ENCODE measurements around the gene ZNF74. TPM values are rescaled to one million over a fixed set of nuclear protein-coding genes. Genes with fewer than 3 reads are reported as not detected.

The ZNF74 gene
- total RNA-seq, 4 donors from 2014 or later = 3.2 to 8.8 (median 5.9) TPM

DNA sequence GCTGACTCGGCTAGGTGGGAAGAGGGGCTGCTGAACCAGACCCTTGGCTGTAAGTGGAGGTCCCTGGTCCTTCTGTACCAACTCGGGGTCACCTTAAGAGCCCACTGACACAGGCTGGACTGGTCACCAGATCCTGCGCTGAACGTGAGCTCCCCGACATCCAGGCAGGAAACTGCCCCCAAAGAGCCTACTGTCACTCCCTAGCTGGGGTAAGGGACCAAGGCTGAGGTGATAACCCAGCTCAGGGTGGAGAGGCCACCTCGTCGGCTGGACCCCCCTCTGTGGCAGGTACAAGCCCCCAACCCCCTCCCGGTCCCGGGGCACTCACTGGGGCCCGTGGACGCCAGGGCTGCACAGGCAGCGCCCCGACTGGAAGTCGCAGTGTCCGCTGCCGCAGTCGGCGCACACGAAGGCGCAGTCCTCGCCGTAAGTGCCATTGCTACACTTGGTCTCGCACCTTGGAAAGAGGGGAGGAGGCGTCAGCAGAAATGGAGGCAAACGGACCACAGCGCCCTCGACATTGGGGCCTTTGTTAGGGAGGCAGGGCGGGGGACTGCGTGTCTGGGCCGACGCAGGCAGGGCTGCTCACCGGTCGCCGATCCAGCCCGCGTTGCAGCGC, 36.3 kb downstream of the ZNF74 start:
- no peak for DNase-seq (ENCODE audit: low spot score)
- no peak for ATAC-seq (ENCODE audit: low FRiP score)
- TF ChIP-seq, protein P1, sequence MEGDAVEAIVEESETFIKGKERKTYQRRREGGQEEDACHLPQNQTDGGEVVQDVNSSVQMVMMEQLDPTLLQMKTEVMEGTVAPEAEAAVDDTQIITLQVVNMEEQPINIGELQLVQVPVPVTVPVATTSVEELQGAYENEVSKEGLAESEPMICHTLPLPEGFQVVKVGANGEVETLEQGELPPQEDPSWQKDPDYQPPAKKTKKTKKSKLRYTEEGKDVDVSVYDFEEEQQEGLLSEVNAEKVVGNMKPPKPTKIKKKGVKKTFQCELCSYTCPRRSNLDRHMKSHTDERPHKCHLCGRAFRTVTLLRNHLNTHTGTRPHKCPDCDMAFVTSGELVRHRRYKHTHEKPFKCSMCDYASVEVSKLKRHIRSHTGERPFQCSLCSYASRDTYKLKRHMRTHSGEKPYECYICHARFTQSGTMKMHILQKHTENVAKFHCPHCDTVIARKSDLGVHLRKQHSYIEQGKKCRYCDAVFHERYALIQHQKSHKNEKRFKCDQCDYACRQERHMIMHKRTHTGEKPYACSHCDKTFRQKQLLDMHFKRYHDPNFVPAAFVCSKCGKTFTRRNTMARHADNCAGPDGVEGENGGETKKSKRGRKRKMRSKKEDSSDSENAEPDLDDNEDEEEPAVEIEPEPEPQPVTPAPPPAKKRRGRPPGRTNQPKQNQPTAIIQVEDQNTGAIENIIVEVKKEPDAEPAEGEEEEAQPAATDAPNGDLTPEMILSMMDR (IDR thresholded peaks at IDR 0.05) = no peak

DNA sequence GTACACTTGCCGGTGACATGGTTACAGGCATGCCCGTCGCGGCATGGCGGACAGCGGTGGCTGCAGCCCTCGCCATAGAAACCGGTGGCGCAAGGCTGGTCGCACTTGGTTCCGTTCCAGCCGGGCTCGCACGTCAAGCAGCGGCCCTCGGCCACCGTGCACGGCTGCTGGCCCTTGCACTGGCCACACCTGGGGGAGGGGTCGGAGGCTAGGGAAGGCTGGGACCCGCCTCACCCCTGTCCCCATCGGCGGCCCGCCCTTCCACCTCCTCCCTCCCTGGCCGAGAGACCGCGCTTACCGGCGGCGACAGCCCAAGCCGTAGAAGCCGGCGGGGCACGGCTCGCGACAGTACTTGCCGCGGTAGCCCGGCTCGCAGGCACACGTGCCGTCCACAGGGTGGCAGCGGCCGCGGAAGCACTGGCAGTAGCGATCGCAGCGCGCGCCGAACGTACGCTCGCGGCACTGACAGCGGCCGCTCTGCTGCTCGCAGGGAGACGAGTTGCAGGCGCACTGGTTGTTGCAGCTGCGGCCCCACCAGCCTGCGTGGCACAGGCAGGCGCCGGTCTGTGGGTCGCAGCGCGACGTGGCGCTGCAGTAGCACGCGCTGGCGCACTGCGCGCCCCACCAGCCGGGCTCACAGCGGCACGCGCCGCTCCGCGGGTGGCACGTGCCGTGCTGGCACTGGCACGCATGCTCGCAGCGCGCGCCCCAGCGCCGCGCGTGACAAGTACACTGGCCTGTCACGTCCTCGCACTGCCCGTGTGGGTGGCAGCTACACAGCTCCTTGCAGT, 37.0 kb downstream of the ZNF74 start:
- DNase-seq (ENCODE audit: low spot score) (no peak), ATAC-seq (ENCODE audit: low FRiP score) (no peak)
- TF ChIP-seq, protein P1 (IDR thresholded peaks at IDR 0.05) = no peak

DNA sequence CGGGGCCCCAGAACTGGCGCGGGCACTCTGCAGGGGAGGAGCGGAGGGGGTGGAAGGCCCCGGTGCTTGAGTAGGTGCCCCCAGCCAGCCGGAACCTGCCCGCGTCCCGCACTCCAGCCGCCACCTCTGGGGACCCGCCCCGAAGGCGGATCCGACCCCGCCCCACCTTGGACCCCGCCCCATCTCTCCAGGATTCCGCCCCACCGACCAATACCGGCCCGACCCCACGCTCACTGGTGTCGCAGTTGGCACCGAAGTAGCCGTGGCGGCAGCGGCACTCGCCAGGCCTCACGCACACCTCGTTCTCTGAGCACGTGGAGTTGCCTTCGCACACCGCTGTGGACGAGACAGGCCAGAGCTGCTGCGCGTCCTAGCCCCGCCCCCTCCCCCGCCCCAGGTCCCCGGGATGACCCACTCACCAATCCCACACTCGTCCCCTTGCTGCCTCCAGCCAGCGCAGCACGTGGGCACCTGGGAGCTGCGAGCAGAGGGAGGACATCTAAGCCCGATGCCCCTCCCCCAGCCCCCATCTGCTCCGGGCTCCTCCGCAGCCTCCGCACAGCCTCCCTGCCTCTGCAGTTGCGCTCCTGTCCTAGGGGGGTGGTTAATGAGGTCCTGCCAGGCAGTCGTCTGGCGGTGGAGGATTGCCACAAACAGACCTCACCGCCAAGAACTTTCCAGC, 37.7 kb downstream of the ZNF74 start:
- DNase-seq (ENCODE audit: low spot score) (no peak), ATAC-seq (ENCODE audit: low FRiP score) (no peak)
- TF ChIP-seq, protein P1 (IDR thresholded peaks at IDR 0.05) = no peak

GRCh38 chr22:20432244-20432686, 38.3 kb downstream of the ZNF74 start:
- ATAC-seq (ENCODE audit: low FRiP score) (no peak), DNase-seq (ENCODE audit: low spot score) (no peak)
- TF ChIP-seq, protein P1 (IDR thresholded peaks at IDR 0.05) = no peak

DNA sequence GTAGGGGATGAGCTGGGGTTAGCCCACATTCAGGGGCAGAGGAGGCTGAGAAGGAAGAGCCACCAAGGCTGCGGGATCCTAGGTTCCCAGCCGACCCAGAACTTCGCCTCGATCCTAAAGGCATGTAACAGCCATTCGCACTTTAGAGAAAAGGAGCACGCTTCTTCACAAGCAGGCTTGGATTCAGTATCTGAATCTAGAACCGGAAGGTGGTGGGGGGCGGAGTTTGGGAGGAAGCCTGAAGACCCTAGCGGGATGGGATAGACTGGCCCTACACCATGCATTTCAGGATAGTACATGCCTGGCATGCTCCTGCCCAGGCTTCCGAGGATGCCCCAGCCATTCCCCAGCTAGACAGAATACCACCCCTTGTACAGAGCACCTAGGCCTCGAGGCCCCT, 39.2 kb downstream of the ZNF74 start:
- TF ChIP-seq, protein P1 (IDR thresholded peaks at IDR 0.05) = no peak

GRCh38 chr22:20433686-20434241, 39.8 kb downstream of the ZNF74 start:
- TF ChIP-seq, protein P1 (IDR thresholded peaks at IDR 0.05) = no peak
- no peak for ATAC-seq (ENCODE audit: low FRiP score)
- DNase-seq (ENCODE audit: low spot score) = no peak

More for the DNA sequence above, 39.2 kb downstream of the ZNF74 start:
- ATAC-seq (ENCODE audit: low FRiP score) = no peak
- DNase-seq (ENCODE audit: low spot score) = no peak

Data from omental fat pad (tissue), 4 donors.